Stimulated activated CD4-positive, alpha-beta T cell treated with anti-CD3 and anti-CD28 coated beads, Interleukin-4, amount 100 ng/mL, for 48 hours (primary cell): ENCODE measurements around the gene GAS2L1.
"Not testable (repeated sequence)": the region's sequence is repeated elsewhere in the genome, so short reads cannot be mapped to it uniquely, and the experiment has no call there.

Experiments used
- DNase-seq, 2 donors: peaks; one replicate each; pipeline ENCODE4 v3.0.0-alpha.2; 2020; ENCODE audit warnings: low read depth in 2 of 2

GAS2L1 gene

DNA sequence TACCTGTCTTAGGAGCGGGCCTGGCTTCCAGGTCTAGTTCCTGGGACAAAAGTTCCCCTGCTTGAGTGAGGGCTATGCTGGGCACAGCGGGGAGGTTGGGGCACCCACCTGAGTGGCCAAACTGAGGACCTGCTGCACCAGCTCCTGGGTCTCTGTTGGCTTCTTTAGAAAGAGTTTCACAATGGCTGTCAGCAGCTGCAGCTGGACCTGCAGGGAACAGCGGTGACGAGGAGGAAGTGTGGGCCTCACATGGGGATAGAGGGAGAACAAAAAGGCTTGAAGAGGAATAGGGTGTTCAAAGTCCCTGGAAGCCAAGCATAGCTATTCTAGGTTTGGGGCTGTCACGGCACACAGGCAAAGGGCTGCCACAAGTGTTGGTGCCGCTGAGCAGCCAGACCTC, 35.7 kb downstream of the GAS2L1 start:
- DNase-seq: no peak

DNA sequence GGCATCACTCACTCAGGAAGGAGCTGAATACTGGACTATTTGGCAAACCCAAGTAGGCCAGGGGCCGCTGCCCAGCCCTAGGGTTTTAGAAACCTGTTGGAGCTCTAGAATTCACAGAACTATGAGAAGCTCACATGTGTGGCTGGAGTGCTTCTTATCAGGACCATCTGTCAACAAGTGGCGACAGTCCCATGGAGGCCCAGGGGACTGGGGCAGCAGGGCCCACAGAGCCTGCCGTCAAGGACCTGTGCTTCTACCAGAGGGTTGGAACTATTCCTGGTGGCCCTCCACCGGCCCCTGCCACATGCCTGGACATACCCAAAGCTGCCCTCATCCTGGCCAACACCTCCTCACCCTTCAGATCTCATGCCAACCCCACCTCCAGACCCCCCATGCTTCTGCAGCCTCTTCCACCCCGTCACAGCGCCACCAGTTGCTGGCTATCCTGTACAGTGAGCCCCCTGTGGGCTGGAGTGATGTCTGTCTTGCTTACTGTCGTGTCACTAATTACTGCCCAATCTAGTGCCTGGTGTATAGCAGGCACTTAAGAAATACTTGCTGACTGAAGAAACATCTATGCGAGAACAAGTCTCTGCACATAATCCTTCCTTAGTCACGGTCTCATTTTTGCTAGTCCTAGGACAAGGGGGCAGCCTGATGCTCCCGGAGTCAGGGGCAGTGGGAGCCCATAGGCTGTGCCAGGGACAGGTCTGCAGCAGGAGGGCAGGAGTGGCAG, 36.3 kb downstream of the GAS2L1 start:
- no peak for DNase-seq

DNA sequence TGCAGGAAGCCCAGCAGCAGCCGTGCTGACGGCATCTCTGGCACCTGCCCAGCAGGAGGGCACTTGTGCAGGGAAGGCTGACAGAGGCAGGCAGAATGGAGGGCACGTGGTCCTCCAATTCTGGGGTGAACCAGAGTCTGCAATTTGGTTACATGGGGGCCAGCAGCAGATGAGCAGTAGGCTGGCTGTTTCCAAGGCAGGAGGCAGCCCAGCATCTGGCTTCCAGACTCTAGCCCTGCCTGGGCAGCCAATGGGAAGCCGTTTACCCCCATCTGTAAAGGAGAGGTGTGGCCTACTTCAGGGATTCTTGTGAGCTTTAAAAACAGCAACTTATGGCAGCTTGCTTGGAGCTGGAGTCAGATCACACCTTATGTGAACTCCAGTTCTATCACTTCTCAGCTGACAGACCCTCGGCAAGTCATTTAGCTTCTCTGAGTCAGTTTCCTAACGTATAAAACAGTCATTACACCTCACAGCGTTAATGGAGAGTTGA, 36.9 kb downstream of the GAS2L1 start:
- DNase-seq: no peak

DNA sequence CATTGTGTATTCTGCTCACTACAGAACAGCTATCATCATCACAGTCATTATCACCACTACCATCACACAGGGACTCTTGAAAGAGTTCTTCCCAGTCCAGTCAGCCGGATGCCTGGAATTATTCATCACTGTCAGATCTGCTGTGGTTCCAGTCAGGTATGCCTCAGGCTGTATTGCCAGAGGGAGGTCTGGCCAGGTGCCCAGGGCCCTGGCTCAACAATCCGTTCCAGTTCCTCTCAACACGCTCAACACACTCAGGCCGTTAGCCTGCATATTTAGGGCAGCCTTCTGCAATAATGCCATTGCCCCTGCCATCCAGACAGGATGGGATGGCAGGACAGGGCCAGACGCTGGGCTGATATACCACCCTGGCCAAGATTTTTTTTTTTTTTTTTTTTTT, 37.7 kb downstream of the GAS2L1 start:
- DNase-seq: no peak

DNA sequence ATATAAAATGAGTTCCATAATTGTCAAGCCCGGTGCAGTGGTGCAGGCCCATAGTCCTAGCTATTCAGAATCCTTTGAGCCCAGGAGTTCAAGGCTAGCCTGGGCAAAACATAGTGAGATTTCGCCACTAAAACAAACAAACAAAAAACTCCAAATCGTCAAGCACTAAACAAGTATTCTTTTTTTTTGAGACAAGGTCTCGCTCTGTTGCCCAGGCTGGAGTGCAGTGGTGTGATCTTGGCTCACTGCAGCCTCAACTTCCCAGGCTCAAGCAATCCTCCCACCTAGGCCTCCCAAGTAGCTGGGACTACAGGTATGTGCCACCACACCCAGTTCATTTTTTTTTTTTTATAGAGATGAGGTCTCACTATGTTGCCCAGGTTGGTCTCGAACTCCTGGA, 38.4 kb downstream of the GAS2L1 start:
- DNase-seq: not testable (repeated sequence)

DNA sequence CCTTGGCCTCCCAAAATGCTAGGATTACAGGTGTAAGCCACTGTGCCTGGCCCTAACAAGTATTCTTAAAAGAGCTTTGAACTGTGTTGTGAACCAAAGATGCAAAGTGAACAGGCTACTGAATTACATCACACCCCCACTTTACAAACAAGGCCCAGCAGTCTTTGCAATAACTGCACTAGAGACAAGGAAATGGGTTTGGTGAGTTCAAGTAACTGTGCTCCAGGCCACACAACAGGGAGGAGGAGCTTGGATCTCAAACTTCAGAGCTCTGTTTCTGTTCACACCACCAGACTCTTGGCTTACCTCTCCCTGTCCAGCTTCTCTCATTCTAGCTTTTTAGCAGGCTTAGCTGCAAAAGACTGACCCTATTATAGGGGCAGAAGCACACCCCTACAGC, 39.5 kb downstream of the GAS2L1 start:
- no peak for DNase-seq

DNA sequence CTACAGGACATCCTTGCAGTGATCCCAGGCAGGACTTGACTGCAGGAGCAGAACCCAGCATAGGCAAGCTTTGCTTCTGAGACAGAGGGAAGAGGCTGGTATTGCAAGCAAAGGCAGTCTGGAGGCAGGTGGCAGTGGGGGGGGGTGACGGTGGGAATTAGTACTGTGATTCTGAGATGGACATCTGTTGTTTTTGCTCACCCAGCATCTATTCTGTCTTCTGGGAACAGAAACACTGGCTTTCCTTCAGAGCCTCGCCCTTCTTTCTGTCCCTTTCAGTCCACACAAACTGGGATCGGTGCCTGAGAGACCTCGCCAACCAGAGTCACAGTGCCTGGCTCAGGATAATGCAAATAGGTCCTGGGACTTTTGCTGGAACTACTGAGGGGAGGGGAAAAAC, 40.2 kb downstream of the GAS2L1 start:
- no peak for DNase-seq

DNA sequence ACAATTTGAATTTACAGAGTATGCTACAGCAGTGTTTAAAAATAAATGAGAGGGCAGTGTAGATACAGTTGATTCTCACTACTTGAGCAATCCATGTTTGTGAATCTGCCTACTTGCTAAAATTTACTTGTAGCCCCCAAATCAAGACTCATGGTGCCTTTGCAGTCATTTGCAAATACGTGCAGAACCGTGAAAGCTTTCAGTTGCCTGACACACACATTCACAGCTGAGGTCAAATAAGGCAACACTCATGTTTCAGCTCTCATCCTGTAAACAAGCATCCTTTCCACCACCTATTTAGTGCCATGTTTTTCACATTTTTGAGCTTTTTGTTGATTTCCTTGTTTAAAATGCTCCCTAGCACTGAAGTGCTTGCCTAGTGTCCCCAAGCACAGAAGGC, 41.6 kb downstream of the GAS2L1 start:
- no peak for DNase-seq

DNA sequence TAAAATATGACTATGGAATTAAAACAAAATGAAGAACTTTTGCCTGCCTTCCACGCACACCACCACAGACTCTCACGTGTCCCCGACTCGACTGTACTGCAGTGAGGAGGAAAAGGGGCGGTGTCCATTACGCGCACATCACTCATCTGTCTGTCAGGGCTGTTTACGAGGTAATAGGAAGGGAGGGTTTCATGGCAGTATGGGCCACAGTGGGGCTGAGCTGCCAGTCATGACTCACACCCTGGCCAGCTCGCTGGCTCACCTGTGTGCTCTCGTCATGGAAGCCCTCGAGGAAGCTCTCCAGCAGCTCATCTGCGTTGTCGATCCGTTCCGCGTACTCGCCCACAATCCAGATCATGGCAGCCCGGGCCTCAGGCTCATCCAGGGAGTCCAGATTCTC, 42.5 kb downstream of the GAS2L1 start:
- DNase-seq: no peak

DNA sequence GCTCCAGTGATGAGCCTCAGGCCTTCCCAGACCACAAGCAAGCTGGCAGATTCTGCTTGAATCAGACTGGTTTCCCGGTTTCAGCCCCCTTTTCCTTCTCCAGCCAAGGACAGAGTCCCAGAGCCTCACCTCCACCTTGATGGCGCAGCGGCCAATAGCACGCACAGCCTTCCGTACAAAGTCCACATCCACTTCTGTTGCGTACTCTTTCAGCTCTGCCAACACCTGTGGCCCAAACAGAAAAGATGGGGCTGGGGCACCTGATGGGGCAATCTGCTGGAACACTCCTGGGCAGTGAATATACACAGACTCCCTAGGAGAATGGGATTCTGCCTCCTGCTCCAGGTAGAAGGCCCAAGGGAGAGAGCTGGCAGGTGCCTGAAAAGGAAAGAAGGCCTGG, 44.6 kb downstream of the GAS2L1 start:
- no peak for DNase-seq

DNA sequence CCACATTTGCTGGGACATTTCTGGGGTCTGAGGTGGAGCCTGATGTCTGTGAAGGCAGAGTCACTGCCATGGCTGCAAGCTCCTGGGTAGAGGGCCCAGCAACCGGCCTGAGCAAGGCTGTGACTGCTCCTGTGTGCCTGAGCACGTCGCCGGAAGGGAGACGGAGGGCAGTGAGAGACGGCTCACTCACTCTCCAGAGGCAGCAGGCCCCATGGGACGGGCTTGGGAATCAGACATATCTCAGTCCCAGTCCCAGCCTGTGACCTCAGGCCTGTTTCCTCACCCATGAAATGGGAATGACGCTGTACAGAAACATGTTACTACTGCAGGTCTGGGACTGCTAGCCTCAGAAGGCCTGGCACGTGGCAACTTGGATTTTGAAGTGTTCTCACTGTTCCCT, 45.4 kb downstream of the GAS2L1 start:
- DNase-seq: no peak

DNA sequence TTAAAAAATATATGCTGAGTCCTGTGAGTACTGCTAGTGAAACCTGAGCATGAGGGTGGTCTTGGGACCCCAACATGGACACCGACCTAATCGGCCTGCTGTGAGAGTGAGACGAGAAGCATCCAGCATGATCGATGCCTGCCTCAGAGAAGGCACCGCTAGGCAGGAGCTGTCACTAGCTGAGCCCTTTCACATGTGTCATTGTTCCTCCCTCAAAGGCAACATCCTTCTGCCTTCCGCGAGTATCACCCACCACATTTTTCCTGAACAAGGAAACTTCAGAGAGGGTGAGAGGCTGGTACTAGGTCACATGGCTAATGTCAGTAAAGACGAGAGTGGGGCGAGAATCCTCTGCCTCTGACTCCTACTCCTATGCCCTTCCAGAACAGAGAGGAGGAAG, 46.3 kb downstream of the GAS2L1 start:
- DNase-seq: no peak

DNA sequence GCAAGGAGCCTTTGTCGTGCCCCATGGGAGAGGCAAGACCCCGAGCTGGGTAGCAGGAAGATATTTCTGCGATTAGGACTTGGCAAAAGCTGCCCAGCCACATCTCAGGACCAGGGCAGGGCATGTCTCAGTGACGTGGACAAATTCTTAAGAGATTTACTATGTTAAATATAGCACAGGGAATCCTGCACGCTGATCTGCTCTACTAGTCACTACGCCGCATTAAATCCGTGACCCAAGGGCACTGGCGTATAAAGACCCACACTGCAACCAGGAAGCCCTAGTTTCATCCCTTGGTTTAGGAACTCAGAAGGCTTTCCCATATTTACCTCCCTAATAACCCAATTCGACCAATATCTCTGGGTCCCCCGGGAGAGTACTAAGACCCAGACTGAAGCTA, 46.8 kb downstream of the GAS2L1 start:
- DNase-seq: no peak

DNA sequence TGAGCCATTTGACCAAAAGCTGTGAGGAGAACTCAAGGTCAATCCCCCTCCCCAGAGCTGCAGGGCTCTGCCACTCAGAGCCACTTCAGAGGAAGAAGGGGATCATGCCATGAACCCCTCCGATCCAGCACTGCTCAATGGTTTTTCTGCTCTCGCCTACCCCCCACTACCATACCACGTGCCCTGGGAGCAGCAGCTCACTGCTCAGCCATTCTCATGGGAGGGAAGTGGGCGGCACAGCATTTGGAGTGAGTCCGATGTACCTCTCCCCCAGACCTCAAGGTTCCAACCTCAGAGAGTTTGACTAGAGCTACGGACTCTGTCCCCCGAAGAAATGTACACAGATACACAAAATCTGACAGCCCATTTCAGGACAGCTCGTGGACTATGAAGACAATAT, 47.4 kb downstream of the GAS2L1 start:
- DNase-seq: no peak

DNA sequence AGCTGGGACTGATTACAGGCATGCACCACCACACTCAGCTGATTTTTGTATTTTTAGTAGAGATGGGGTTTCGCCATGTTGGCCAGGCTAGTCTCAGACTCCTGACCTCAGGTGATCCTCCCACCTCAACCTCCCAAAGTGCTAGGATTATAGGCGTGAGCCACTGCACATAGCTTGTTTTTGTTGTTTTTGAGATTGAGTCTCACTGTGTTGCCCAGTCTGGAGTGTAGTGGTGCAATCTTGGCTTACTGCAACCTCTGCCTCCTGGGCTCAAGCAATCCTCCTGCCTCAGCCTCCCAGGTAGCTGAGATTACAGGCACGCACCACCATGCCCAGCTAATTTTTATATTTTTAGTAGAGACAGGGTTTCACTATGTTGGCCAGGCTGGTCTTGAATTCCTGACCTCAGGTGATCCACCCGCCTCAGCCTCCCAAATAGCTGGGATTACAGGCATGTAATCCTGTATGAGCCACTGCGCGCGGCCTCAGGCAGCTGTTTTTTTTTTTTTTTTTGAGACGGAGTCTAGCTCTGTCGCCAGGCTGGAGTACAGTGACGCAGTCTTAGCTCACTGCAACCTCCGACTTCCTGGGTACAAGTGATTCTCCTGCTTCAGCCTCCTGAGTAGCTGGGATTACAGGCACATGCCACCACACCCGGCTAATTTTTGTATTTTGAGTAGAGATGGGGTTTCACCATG, 50.9 kb downstream of the GAS2L1 start:
- not testable (repeated sequence) for DNase-seq

DNA sequence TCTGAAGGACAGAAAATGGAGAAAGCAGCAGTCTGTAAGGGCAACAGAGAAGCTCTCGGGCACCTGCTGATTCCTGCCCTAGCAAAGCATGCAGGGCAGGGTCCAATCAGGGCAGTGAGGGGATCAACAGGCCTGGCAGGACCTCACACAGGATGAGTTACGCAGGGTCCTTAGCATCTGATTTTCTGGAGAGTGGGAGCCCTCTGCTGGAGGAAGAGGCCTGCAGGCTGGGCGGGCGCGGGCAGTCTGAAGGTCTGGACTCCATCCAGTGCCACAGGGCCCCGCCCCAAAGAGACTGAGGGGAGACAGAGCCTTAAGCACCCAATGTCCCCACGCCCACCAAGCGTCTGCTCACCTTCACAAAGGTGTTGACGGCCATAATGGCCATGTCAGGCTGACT, 53.0 kb downstream of the GAS2L1 start:
- no peak for DNase-seq
